Neural cell (in vitro differentiated cells): Measurements from ENCODE around the gene PLEKHA4. TPM values are rescaled to one million over a fixed set of nuclear protein-coding genes. Genes with fewer than 3 reads are reported as not detected.

Experiments used
- H2AFZ ChIP-seq: fragments of 200-600, 300-800 bp; sonication (generic), shearing (Covaris generic); 2 replicates; pipeline ENCODE4 v1.6.0; 2014; ENCODE audit warnings: low read depth, mild to moderate bottlenecking, antibody characterized with exemption, low read length, moderate library complexity
- H3F3A ChIP-seq: fragments of 200-600 bp; shearing (Covaris generic); 2 replicates; pipeline ENCODE4 v1.6.1; 2016; ENCODE audit warnings: mild to moderate bottlenecking, moderate library complexity, mixed read lengths, antibody characterized with exemption, low read length; ENCODE audit not compliant: insufficient read depth, poor library complexity, severe bottlenecking
- H3K27ac ChIP-seq: fragments of 200-600, 300-800 bp; sonication (generic), shearing (Covaris generic); 2 replicates; pipeline ENCODE4 v1.5.1; 2014; ENCODE audit warnings: mild to moderate bottlenecking, low read length, moderate library complexity
- H3K27me3 ChIP-seq: fragments of 300-800, 200-600 bp; sonication (generic), shearing (Covaris generic); 2 replicates; pipeline ENCODE4 v1.6.0; 2014; ENCODE audit warnings: mild to moderate bottlenecking, low read depth, low read length, moderate library complexity; ENCODE audit not compliant: insufficient read depth
- H3K36me3 ChIP-seq: fragments of 300-800, 200-600 bp; sonication (generic), shearing (Covaris generic); 2 replicates; pipeline ENCODE4 v1.5.1; 2014; ENCODE audit warnings: mild to moderate bottlenecking, antibody characterized with exemption, low read length, moderate library complexity; ENCODE audit not compliant: insufficient read depth
- H3K4me2 ChIP-seq: fragments of 300-800, 200-600 bp; sonication (generic), shearing (Covaris generic); 2 replicates; pipeline ENCODE4 v1.6.0; 2014; ENCODE audit warnings: mild to moderate bottlenecking, low read length
- H3K4me3 ChIP-seq: fragments of 300-800, 200-600 bp; sonication (generic), shearing (Covaris generic); 2 replicates; pipeline ENCODE4 v1.5.1; 2014; ENCODE audit warnings: mild to moderate bottlenecking, low read length, moderate library complexity
- H3K79me2 ChIP-seq: fragments of 200-600 bp; shearing (Covaris generic); replicated peaks from 2 replicates; pipeline ENCODE4 v1.6.0; 2014; ENCODE audit warnings: mild to moderate bottlenecking, low read length, moderate library complexity; ENCODE audit not compliant: insufficient read depth
- H3K9ac ChIP-seq: fragments of 300-800, 200-600 bp; sonication (generic), shearing (Covaris generic); 2 replicates; pipeline ENCODE4 v1.6.1; 2016; ENCODE audit warnings: mild to moderate bottlenecking, low read length, mixed read lengths
- H3K9me2 ChIP-seq: fragments of 200-600 bp; shearing (Covaris generic); 2 replicates; pipeline ENCODE4 v1.6.1; 2016; ENCODE audit warnings: mild to moderate bottlenecking, low read length, mixed read lengths; ENCODE audit not compliant: insufficient read depth
- H3K9me3 ChIP-seq: fragments of 200-600, 300-800 bp; sonication (generic), shearing (Covaris generic); 2 replicates; pipeline ENCODE4 v1.6.1; 2016; ENCODE audit warnings: mild to moderate bottlenecking, mixed run types, low read length, moderate library complexity, mixed read lengths
- H4K20me1 ChIP-seq: fragments of 200-600 bp; shearing (Covaris generic); 2 replicates; pipeline ENCODE4 v1.6.1; 2016; ENCODE audit warnings: mild to moderate bottlenecking, mixed run types; ENCODE audit not compliant: insufficient read depth
- EP300 ChIP-seq: fragments of 450-650 bp; conservative IDR thresholded peaks from 2 replicates; pipeline ENCODE4 v1.6.1; 2014; ENCODE audit warnings: antibody characterized with exemption, mild to moderate bottlenecking, moderate library complexity; ENCODE audit not compliant: poor library complexity, severe bottlenecking
- EZH2 ChIP-seq: fragments of 200-600, 300-800 bp; shearing (Covaris generic), sonication (generic); IDR thresholded peaks from 2 replicates; pipeline ENCODE4 v1.6.1; 2014; ENCODE audit warnings: antibody characterized with exemption, low read length, borderline replicate concordance, mild to moderate bottlenecking; ENCODE audit not compliant: insufficient read depth, poor library complexity, severe bottlenecking
- MXI1 ChIP-seq: fragments of 450-650 bp; conservative IDR thresholded peaks from 2 replicates; pipeline ENCODE4 v1.6.1; 2014; ENCODE audit warnings: antibody characterized with exemption, mild to moderate bottlenecking; ENCODE audit not compliant: poor library complexity, severe bottlenecking
- POLR2AphosphoS5 ChIP-seq: IDR thresholded peaks from 2 replicates; pipeline ENCODE4 v1.6.1; 2012
- RAD21 ChIP-seq: fragments of 450-650 bp; conservative IDR thresholded peaks from 2 replicates; pipeline ENCODE4 v1.6.1; 2014; ENCODE audit warnings: antibody characterized with exemption, mild to moderate bottlenecking, moderate library complexity
- REST ChIP-seq: IDR thresholded peaks from 2 replicates; pipeline ENCODE4 v1.6.1; 2012; ENCODE audit warnings: borderline replicate concordance
- SMC3 ChIP-seq: fragments of 450-650 bp; conservative IDR thresholded peaks from 2 replicates; pipeline ENCODE4 v1.6.1; 2014; ENCODE audit warnings: antibody characterized with exemption, mild to moderate bottlenecking, moderate library complexity; ENCODE audit not compliant: poor library complexity
- TAF1 ChIP-seq: IDR thresholded peaks from 2 replicates; pipeline ENCODE4 v1.6.1; 2012; ENCODE audit warnings: low read depth
- polyA plus RNA-seq: library from polyadenylated mRNA; depleted of rRNA; stranded (reverse); fragments of >200 nt; gene quantifications from 2 replicates; pipeline ENCODE4 v1.2.3, GENCODE V29; 2014
- TF ChIP-seq, protein P1 (sequence below): fragments of 450-650 bp; IDR thresholded peaks from 2 replicates; pipeline ENCODE4 v1.5.1; 2014; ENCODE audit warnings: antibody characterized with exemption, mild to moderate bottlenecking, moderate library complexity; ENCODE audit not compliant: poor library complexity, severe bottlenecking

Gene PLEKHA4
- polyA plus RNA-seq, 1 donor from 2014 or later = not detected

DNA sequence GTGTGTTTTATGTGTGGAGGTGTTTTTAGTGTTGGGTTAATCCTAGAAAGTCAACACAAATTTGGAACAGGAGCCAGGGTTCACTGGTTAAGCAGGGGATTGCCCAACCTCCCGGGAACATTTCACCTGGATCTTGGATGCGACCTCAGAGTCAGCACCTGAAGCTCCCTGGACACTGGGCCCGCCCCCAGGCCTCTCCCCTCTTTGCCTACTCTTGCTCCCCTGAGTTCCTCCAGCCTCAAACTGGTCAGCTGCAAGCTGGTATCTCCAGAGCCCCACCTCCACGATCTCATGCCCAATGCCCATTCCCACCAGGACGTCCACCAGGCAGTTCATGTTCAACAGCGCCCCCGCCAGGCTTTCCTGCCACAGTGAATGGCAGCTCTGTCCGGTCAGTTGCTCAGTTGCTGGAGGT lies 41.8 kb downstream of the PLEKHA4 start:
- Histone ChIP-seq H3K27ac (no peak overlapping the region), H3K9me3 (no peaks in the 10 kb centered on the region), H3F3A (no peaks in the 10 kb centered on the region), H3K9ac (no peak overlapping the region), H3K9me2 (no peaks in the 10 kb centered on the region), H3K36me3 (no peaks in the 10 kb centered on the region), H3K27me3 (no peaks in the 10 kb centered on the region), H4K20me1 (no peaks in the 10 kb centered on the region), H3K79me2 (no peaks in the 10 kb centered on the region), H2AFZ (no peak overlapping the region), H3K4me2 (no peak overlapping the region), H3K4me3 (no peak overlapping the region)
- TF ChIP-seq, protein P1, sequence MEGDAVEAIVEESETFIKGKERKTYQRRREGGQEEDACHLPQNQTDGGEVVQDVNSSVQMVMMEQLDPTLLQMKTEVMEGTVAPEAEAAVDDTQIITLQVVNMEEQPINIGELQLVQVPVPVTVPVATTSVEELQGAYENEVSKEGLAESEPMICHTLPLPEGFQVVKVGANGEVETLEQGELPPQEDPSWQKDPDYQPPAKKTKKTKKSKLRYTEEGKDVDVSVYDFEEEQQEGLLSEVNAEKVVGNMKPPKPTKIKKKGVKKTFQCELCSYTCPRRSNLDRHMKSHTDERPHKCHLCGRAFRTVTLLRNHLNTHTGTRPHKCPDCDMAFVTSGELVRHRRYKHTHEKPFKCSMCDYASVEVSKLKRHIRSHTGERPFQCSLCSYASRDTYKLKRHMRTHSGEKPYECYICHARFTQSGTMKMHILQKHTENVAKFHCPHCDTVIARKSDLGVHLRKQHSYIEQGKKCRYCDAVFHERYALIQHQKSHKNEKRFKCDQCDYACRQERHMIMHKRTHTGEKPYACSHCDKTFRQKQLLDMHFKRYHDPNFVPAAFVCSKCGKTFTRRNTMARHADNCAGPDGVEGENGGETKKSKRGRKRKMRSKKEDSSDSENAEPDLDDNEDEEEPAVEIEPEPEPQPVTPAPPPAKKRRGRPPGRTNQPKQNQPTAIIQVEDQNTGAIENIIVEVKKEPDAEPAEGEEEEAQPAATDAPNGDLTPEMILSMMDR = no peak
- TF ChIP-seq EZH2 (no peak), RAD21 (no peak), EP300 (no peak)

GRCh38 chr19:48822514-48822913 lies 45.9 kb downstream of the PLEKHA4 start:
- no peak overlapping the region for H3K4me2 ChIP-seq
- H3K27me3 ChIP-seq = no peaks in the 10 kb centered on the region
- no peak for TF ChIP-seq RAD21
- TF ChIP-seq SMC3 = no peak
- TF ChIP-seq MXI1 = no peak
- TF ChIP-seq TAF1 = no peak
- TF ChIP-seq, protein P1 = no peak

DNA sequence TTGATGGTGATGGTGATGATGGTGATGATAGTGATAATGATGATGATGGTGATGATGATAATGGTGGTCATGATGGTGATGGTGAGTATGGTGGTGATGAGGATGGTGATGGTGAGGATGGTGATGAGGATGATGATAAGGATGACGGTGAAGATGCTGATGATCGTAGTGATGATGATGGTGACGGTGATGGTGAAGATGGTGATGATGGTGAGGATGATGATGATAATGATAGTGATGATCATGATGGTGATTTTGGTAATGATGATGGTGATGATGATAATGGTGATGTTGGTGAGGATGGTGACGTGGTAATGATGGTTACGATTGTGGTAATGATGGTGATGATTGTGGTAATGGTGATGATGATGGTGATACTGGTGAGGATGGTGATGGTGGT lies 46.8 kb downstream of the PLEKHA4 start:
- H3K79me2 ChIP-seq = no peaks in the 10 kb centered on the region
- no peak overlapping the region for H2AFZ ChIP-seq
- H4K20me1 ChIP-seq = no peaks in the 10 kb centered on the region
- no peak overlapping the region for H3K27ac ChIP-seq
- no peaks in the 10 kb centered on the region for H3K9me2 ChIP-seq
- no peak for TF ChIP-seq SMC3
- no peak for TF ChIP-seq REST
- TF ChIP-seq, protein P1 = no peak
- TF ChIP-seq MXI1 = no peak
- TF ChIP-seq EP300 = no peak
- TF ChIP-seq POLR2AphosphoS5 = no peak
- no peak for TF ChIP-seq EZH2
- H3K36me3 ChIP-seq = no peaks in the 10 kb centered on the region
- no peaks in the 10 kb centered on the region for H3K9me3 ChIP-seq
- no peaks in the 10 kb centered on the region for H3F3A ChIP-seq
- no peak overlapping the region for H3K4me2 ChIP-seq
- no peaks in the 10 kb centered on the region for H3K27me3 ChIP-seq
- no peak overlapping the region for H3K9ac ChIP-seq
- H3K4me3 ChIP-seq = no peak overlapping the region

More at GRCh38 chr19:48822514-48822913, 45.9 kb downstream of the PLEKHA4 start:
- Histone ChIP-seq H3K9me2 (no peaks in the 10 kb centered on the region), H4K20me1 (no peaks in the 10 kb centered on the region), H3K79me2 (no peaks in the 10 kb centered on the region), H3F3A (no peaks in the 10 kb centered on the region), H3K4me3 (no peak overlapping the region), H3K9ac (no peak overlapping the region), H3K27ac (no peak overlapping the region), H3K36me3 (no peaks in the 10 kb centered on the region), H2AFZ (no peak overlapping the region), H3K9me3 (no peaks in the 10 kb centered on the region)
